Endometrium (tissue), 2 donors: Measurements from ENCODE around the gene TRMT11.

ENCODE experiments used
- FAIRE-seq: peaks from 2 replicates; lab custom pipeline; 2012; peaks lifted over from hg19 to GRCh38; lab: Jason Lieb, UNC
- donor health status: control.
- donor health status: control.

The TRMT11 gene

GRCh38 chr6:126076992-126077664 lies 90.8 kb downstream of the TRMT11 start:
- no peak for FAIRE-seq

DNA sequence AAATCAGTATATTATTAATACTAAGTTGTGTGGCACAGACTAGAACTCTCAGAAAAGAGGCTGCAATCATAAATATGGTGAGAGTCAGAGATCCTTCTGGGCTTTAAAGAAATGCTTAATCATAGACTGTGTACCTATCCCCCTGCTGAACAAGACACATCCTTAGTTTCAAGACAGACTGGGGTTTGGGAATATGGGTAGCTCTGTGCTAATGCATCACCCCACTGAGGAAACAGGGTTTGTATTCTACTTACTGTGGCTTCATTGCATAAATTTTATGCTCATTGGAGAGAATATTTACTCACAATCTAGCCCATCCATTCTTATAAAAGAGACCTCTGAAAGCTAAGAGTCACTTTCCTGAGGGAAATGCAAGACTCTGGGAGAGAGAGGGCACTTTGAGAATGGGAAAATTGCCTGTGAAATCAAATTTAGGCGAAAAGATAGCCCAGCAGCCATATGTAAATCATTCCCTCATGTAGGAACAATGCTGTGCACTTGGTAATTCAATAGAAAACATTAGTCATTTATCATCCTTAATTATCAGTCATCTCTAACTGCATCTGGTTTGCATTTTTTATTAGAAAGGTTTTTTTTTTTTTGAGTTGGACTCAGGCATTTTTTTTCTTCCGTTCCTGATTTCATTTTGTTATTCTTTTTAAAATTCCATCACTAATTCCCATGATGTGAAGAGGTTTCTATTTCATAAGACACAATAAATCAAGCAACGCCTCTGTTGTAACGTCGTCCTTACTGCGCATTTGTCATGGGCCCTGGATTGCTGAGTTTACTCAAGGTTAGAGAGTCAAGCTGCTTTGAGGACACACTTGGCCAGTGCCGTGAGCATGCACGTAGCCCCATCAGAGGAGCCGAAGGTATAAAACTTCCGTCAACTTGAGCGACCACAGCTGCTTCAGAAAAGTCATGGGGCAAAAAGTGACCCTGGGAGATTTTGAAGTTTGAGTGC lies 91.8 kb downstream of the TRMT11 start:
- peak; percentile 59 for FAIRE-seq

GRCh38 chr6:126083875-126084274 lies 97.5 kb downstream of the TRMT11 start:
- no peak for FAIRE-seq

DNA sequence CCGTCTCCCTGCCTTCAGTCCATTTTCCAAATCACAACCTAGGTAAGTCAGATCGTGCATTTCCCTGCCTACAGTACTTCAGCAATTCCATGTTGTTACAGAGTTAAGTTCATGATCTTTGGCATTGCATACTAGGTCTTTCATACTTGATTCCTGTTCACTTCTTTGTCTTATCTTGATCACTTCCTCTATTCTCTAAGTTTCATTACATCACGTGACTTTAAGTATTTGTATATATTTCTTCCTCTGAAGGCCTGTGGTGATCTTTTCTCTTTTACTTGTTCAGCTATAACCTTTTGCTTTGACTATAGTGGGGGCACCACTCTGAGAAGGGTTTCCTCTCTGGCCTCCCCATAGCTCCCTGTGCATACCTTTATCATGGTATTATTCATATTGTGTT lies 100.2 kb downstream of the TRMT11 start:
- no peak for FAIRE-seq
